Ascending aorta (tissue), 2 donors: ENCODE data around the gene TMEM86B. TPM values are rescaled to one million over a fixed set of nuclear protein-coding genes. Genes with fewer than 3 reads are reported as not detected.
"Not testable (repeated sequence)": the region's sequence is repeated elsewhere in the genome, so short reads cannot be mapped to it uniquely, and the experiment has no call there.

Source experiments
- DNase-seq, 2 donors: peaks; one replicate each; pipeline ENCODE4 v3.0.0-alpha.2; 2019; ENCODE audit warnings: low spot score in 2 of 2
- H3K27ac ChIP-seq, 2 donors: fragments of 200-600 bp; sonication (generic); one replicate each; pipeline ENCODE4 v1.5.1; 2016 to 2017; ENCODE audit warnings: mild to moderate bottlenecking in 1 of 2
- H3K27me3 ChIP-seq: fragments of 200-600 bp; sonication (generic); one replicate; pipeline ENCODE4 v1.5.1; 2017
- H3K36me3 ChIP-seq, 2 donors: fragments of 200-600 bp; sonication (generic); one replicate each; pipeline ENCODE4 v1.5.1; 2016
- H3K4me1 ChIP-seq, 2 donors: fragments of 200-600 bp; sonication (generic); one replicate each; pipeline ENCODE4 v1.5.1; 2016 to 2017; ENCODE audit warnings: mild to moderate bottlenecking in 1 of 2
- H3K4me3 ChIP-seq, 2 donors: fragments of 200-600 bp; sonication (generic); one replicate each; pipeline ENCODE4 v1.5.1; 2016 to 2017; ENCODE audit warnings: mild to moderate bottlenecking in 1 of 2
- H3K9me3 ChIP-seq, 2 donors: fragments of 200-600 bp; sonication (generic); one replicate each; pipeline ENCODE4 v1.5.1; 2016
- CTCF ChIP-seq, 3 experiments: fragments of 200-600 bp in 2 of 3; fragments of 450-650 bp in 1 of 3; sonication (generic) in 2 of 3; IDR thresholded peaks; one replicate each; pipeline ENCODE4 v1.5.1; 2016 to 2019; ENCODE audit warnings: antibody characterized with exemption in 3 of 3, mild to moderate bottlenecking in 1 of 3, moderate library complexity in 1 of 3
- intact Hi-C: fragments of 100-400 bp; cut with DNase I; formaldehyde crosslinking; loops from one replicate; pipeline ENCODE4 v1.15.1; 2023
- total RNA-seq: library from RNA; depleted of rRNA; stranded (reverse); fragments of >200 nt; gene quantifications from one replicate; pipeline ENCODE4 v1.1.0, GENCODE V29; 2016

The TMEM86B gene
- total RNA-seq, 1 donor from 2014 or later: not detected

- no peak for TF ChIP-seq CTCF (IDR thresholded peaks at IDR 0.05)
- H3K9me3 ChIP-seq: peaks cover 0 to 11% of the 10 kb centered on the region in 2 donors
- H3K36me3 ChIP-seq: no peaks in the 10 kb centered on the region
- intact Hi-C loops: no loop called here
- H3K27ac ChIP-seq: no peak overlapping the region
- DNase-seq: no peak
- H3K4me3 ChIP-seq: no peak overlapping the region
- no peaks in the 10 kb centered on the region for H3K27me3 ChIP-seq
- H3K4me1 ChIP-seq: peaks cover 0 to 2% of the 10 kb centered on the region in 2 donors
Measured at GRCh38 chr19:55209693-55210472, 18.7 kb downstream of the TMEM86B start.

DNA sequence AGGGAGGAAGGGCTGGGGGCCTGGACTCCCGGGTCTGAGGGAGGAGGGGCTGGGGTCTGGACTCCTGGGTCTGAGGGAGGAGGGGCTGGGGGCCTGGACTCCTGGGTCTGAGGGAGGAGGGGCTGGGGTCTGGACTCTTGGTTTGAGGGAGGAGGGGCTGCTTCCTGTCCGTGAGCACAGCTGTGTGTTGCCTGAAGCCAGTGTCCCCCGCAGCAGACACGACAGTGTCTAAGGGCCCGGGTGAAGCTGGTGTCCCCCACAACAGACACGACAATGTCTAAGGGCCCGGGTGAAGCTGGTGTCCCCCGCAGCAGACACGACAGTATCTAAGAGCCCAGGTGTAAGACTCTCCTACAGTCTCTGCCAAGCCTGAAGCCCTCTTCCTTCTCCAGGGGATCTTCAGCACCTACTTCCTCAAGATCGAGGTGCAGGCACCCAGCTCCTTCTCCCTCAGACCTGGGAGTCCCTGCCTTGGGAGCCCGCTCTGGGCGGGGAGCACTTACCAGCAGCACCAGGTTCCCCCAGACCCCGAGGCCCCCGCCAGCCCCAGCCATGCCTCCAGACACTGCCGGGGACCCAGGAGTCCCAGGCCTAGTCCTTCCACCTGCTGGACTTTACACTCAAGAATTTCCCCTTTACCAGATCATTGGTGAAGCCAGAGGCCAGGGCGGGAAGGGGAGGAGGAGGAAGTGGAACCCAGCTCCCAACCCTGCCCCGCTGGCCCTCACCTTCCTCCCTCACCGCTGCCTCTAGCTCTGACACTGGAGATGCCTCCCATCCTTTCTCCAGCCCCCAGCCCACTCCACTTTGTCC is 19.5 kb downstream of the TMEM86B start, which contains the start of gene PTPRH:
TSS of gene PTPRH (minus strand) at position 622 of the 813 bp plus-strand sequence. CDS start at position 554, 68 bp downstream.
- H3K4me3 ChIP-seq: no peak within 1 kb of the TSS
- intact Hi-C loops: no loop called here
- DNase-seq: no peak
- peaks cover 0 to 11% of the 10 kb centered on the region in 2 donors for H3K9me3 ChIP-seq
- H3K27ac ChIP-seq: no peak within 1 kb of the TSS
- H3K27me3 ChIP-seq: no peaks in the 10 kb centered on the region
- TF ChIP-seq CTCF (IDR thresholded peaks at IDR 0.05): no peak
- no peaks in the 10 kb centered on the region for H3K36me3 ChIP-seq
- H3K4me1 ChIP-seq: peaks cover 0 to 2% of the 10 kb centered on the region in 2 donors

DNA sequence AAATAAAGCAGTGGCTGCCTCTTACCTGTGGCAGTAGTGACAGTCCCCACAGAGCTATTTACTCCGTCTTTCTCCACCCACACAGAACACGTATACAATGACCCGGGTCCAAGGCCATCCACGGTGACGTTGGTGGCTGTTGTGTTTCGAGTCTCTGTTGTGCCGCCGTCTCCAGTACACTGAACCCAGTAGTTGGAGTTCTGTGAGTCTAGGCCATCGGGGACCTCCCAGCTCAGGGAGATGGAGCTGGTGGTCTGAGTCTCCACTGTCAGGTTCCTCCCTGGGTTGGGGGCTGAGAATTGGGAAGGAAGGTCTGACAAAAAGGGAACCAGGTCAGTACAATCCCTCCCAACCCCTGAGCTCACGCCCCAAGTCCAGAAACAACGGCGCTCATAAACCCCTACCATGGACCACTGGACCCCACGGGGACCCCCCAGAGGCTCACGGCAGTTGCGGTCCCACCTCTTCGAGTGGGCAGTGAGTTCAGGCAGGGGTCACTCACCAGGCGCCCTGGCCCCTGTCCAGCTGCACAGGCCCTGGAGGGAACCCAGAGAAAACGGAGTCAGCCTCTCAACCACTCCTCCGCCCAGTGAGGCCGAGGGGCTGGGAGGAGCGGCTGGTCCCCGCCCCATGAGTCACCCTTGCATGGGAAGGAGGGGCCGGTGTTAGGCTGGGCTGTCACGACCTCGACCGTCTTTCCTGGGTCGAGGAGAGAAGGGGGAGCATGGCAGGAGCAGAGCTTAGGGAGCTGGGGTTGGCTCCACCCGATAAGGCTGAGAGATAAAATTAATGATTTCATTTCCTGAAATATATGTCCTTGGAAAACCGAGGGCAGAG is 21.7 kb downstream of the TMEM86B start:
- Histone ChIP-seq H3K9me3 (no peaks in the 10 kb centered on the region), H3K27me3 (no peaks in the 10 kb centered on the region), H3K4me3 (peak overlapping the region in 1 of 2 donors; percentile 30), H3K27ac (no peak overlapping the region), H3K36me3 (no peaks in the 10 kb centered on the region), H3K4me1 (peaks cover 0 to 2% of the 10 kb centered on the region in 2 donors)
- peak; percentile 35 to 78 for DNase-seq
- intact Hi-C loops: no loop called here
- no peak for TF ChIP-seq CTCF (IDR thresholded peaks at IDR 0.05)

- H3K4me3 ChIP-seq, DNase-seq, intact Hi-C loops, H3K27me3 ChIP-seq, H3K27ac ChIP-seq, H3K9me3 ChIP-seq, H3K4me1 ChIP-seq, H3K36me3 ChIP-seq: not testable (repeated sequence)
Measured at GRCh38 chr19:55202199-55202598, 26.4 kb downstream of the TMEM86B start.

- no peaks in the 10 kb centered on the region for H3K9me3 ChIP-seq
- H3K4me1 ChIP-seq: no peaks in the 10 kb centered on the region
- H3K4me3 ChIP-seq: no peak overlapping the region
- H3K36me3 ChIP-seq: no peaks in the 10 kb centered on the region
- TF ChIP-seq CTCF (IDR thresholded peaks at IDR 0.05): no peak
- H3K27me3 ChIP-seq: no peaks in the 10 kb centered on the region
- DNase-seq: no peak
- intact Hi-C loops: no loop called here
- H3K27ac ChIP-seq: no peak overlapping the region
Measured at GRCh38 chr19:55199620-55200204, 28.9 kb downstream of the TMEM86B start.
